H1 (cell line): Measurements from ENCODE around the gene CCBE1. TPM values are rescaled to one million over a fixed set of nuclear protein-coding genes. Genes with fewer than 3 reads are reported as not detected.

ENCODE experiments used
- CTCF ChIA-PET: fragments of 300-600 bp; sonication (Branson Sonifier 250); formaldehyde crosslinking; loops from one replicate; lab custom pipeline; 2021; ENCODE audit not compliant: partially characterized antibody; lab: Charles Lee
- POLR2A ChIA-PET: fragments of 300-600 bp; sonication (Branson Sonifier 250); formaldehyde crosslinking; loops from one replicate; lab custom pipeline; 2021; ENCODE audit warnings: inconsistent platforms; ENCODE audit not compliant: partially characterized antibody; lab: Charles Lee
- DNase-seq, 2 experiments: peaks; one replicate each; pipeline versions ENCODE4 v3.0.0 to v3.0.0-alpha.2; 2010 to 2022; ENCODE audit warnings: low spot score in 2 of 2, low read depth in 1 of 2, mixed read lengths in 1 of 2
- FAIRE-seq: peaks from 2 replicates; lab custom pipeline; 2011; peaks lifted over from hg19 to GRCh38; lab: Jason Lieb, UNC
- H2AFZ ChIP-seq: 2 replicates; pipeline ENCODE4 v1.8.1; 2012; ENCODE audit warnings: low read length, inconsistent platforms
- H2AK5ac ChIP-seq: 2 replicates; pipeline ENCODE4 v1.6.1; 2013; ENCODE audit warnings: low read depth, low read length
- H2BK120ac ChIP-seq: replicated peaks from 2 replicates; pipeline ENCODE3; 2013; ENCODE audit warnings: low read depth, low read length, inconsistent platforms
- H2BK12ac ChIP-seq: 2 replicates; pipeline ENCODE4 v1.6.1; 2013; ENCODE audit warnings: low read depth, low read length
- H2BK15ac ChIP-seq: 2 replicates; pipeline ENCODE4 v1.6.1; 2013; ENCODE audit warnings: low read length
- H2BK20ac ChIP-seq: 2 replicates; pipeline ENCODE4 v1.6.1; 2013; ENCODE audit warnings: low read length
- H2BK5ac ChIP-seq: 2 replicates; pipeline ENCODE4 v1.6.1; 2013; ENCODE audit warnings: low read depth, low read length
- H3K14ac ChIP-seq: 2 replicates; pipeline ENCODE4 v1.6.1; 2013; ENCODE audit warnings: inconsistent platforms; ENCODE audit not compliant: insufficient read length
- H3K18ac ChIP-seq: 2 replicates; pipeline ENCODE4 v1.6.1; 2013; ENCODE audit warnings: low read length; ENCODE audit errors: extremely low read depth
- H3K23ac ChIP-seq: 2 replicates; pipeline ENCODE4 v1.6.1; 2013; ENCODE audit warnings: inconsistent platforms; ENCODE audit not compliant: insufficient read length
- H3K23me2 ChIP-seq: 2 replicates; pipeline ENCODE4 v1.6.1; 2013; ENCODE audit warnings: low read depth, low read length
- H3K27ac ChIP-seq: 2 replicates; pipeline ENCODE4 v1.6.1; 2011; ENCODE audit warnings: low read depth, low read length, inconsistent platforms
- H3K27me3 ChIP-seq, 4 experiments: replicated peaks in 1 of 4; 1 replicate in 1 of 4; 2 replicates in 3 of 4; pipeline versions ENCODE4 v1.6.1 to v1.8.1; 2011 to 2013; ENCODE audit warnings: low read length in 3 of 4, mild to moderate bottlenecking in 3 of 4, inconsistent platforms in 2 of 4, mixed read lengths in 2 of 4, moderate library complexity in 1 of 4; ENCODE audit not compliant: control insufficient read depth in 3 of 4, insufficient read depth in 3 of 4; ENCODE audit errors: extremely low read depth in 1 of 4
- H3K36me3 ChIP-seq, 4 experiments: 2 replicates each; pipeline versions ENCODE4 v1.6.1 to v1.8.1; 2011 to 2013; ENCODE audit warnings: mild to moderate bottlenecking in 4 of 4, low read length in 3 of 4, moderate library complexity in 2 of 4, control low read depth in 1 of 4, inconsistent platforms in 1 of 4; ENCODE audit not compliant: insufficient read depth in 4 of 4, control insufficient read depth in 2 of 4
- H3K4ac ChIP-seq: replicated peaks from 2 replicates; pipeline ENCODE3; 2013; ENCODE audit warnings: low read length, low read depth, mixed read lengths, inconsistent platforms; ENCODE audit not compliant: insufficient read length
- H3K4me1 ChIP-seq, 4 experiments: replicated peaks in 1 of 4; 1 replicate in 1 of 4; 2 replicates in 3 of 4; pipeline versions ENCODE4 v1.6.1 to v1.8.1; 2011 to 2013; ENCODE audit warnings: low read length in 3 of 4, inconsistent platforms in 2 of 4, mixed read lengths in 1 of 4; ENCODE audit not compliant: insufficient read depth in 4 of 4, control insufficient read depth in 3 of 4
- H3K4me2 ChIP-seq, 2 experiments: 2 replicates each; pipeline versions ENCODE4 v1.6.1 to v1.8.1; 2011 to 2013; ENCODE audit warnings: low read depth in 2 of 2, low read length in 2 of 2, control low read depth in 1 of 2, inconsistent platforms in 1 of 2, mild to moderate bottlenecking in 1 of 2; ENCODE audit not compliant: insufficient read depth in 1 of 2
- H3K4me3 ChIP-seq, 4 experiments: fragments of 200-600, 300-600 bp in 1 of 4; sonication (generic), shearing (Covaris generic), sonication (Bioruptor Twin) in 1 of 4; 2 replicates each; pipeline versions ENCODE4 v1.5.1 to v1.8.1; 2011 to 2016; ENCODE audit warnings: low read length in 4 of 4, low read depth in 3 of 4, control low read depth in 2 of 4, inconsistent platforms in 2 of 4, mild to moderate bottlenecking in 2 of 4, mixed read lengths in 1 of 4, moderate library complexity in 1 of 4; ENCODE audit not compliant: insufficient read depth in 2 of 4; ENCODE audit errors: extremely low read depth in 1 of 4
- H3K56ac ChIP-seq: replicated peaks from 2 replicates; pipeline ENCODE3; 2013; ENCODE audit warnings: low read depth, mild to moderate bottlenecking, mixed read lengths, low read length, inconsistent platforms; ENCODE audit not compliant: insufficient read length
- H3K79me1 ChIP-seq: 2 replicates; pipeline ENCODE4 v1.6.1; 2013; ENCODE audit warnings: low read depth, low read length, control low read depth
- H3K79me2 ChIP-seq, 2 experiments: 2 replicates each; pipeline versions ENCODE4 v1.6.1 to v1.8.1; 2012 to 2013; ENCODE audit warnings: low read length in 2 of 2, mild to moderate bottlenecking in 2 of 2, inconsistent platforms in 1 of 2; ENCODE audit not compliant: insufficient read depth in 2 of 2, control insufficient read depth in 1 of 2
- H3K9ac ChIP-seq, 4 experiments: replicated peaks in 1 of 4; 1 replicate in 1 of 4; 2 replicates in 3 of 4; pipeline versions ENCODE4 v1.6.1 to v1.8.1; 2011 to 2013; ENCODE audit warnings: low read depth in 3 of 4, low read length in 3 of 4, control low read depth in 2 of 4, mild to moderate bottlenecking in 2 of 4, moderate library complexity in 2 of 4, inconsistent platforms in 1 of 4; ENCODE audit errors: extremely low read depth in 1 of 4
- H3K9me3 ChIP-seq, 2 experiments: 2 replicates each; pipeline versions ENCODE4 v1.6.1 to v1.8.1; 2012 to 2013; ENCODE audit warnings: mild to moderate bottlenecking in 2 of 2, moderate library complexity in 2 of 2, control low read depth in 1 of 2, inconsistent platforms in 1 of 2, low read depth in 1 of 2, low read length in 1 of 2, mixed read lengths in 1 of 2; ENCODE audit not compliant: insufficient read depth in 2 of 2
- H4K20me1 ChIP-seq, 2 experiments: replicated peaks in 1 of 2; 2 replicates each; pipeline versions ENCODE3 to v1.8.1; 2011 to 2013; ENCODE audit warnings: inconsistent platforms in 2 of 2, low read length in 2 of 2, mild to moderate bottlenecking in 1 of 2; ENCODE audit not compliant: insufficient read depth in 2 of 2, control insufficient read depth in 1 of 2
- H4K5ac ChIP-seq: 2 replicates; pipeline ENCODE4 v1.6.1; 2013; ENCODE audit warnings: low read length, low read depth, mixed read lengths, inconsistent platforms; ENCODE audit not compliant: insufficient read length
- H4K8ac ChIP-seq: 2 replicates; pipeline ENCODE4 v1.8.0; 2013; ENCODE audit warnings: mild to moderate bottlenecking, moderate library complexity, low read length, inconsistent platforms; ENCODE audit not compliant: insufficient read depth; ENCODE audit errors: extremely low read depth
- H4K91ac ChIP-seq: replicated peaks from 2 replicates; pipeline ENCODE3; 2013; ENCODE audit warnings: low read length, mixed read lengths, inconsistent platforms; ENCODE audit not compliant: insufficient read length
- BCL11A ChIP-seq, 2 experiments: IDR thresholded peaks; one replicate each; pipeline ENCODE4 v1.6.1; 2011; ENCODE audit warnings: low read depth in 2 of 2, low read length in 2 of 2, mild to moderate bottlenecking in 2 of 2
- BRCA1 ChIP-seq: IDR thresholded peaks from 2 replicates; pipeline ENCODE4 v1.6.1; 2012; ENCODE audit warnings: low read depth, low read length, improper control_type of control experiment
- EGR1 ChIP-seq: IDR thresholded peaks from 2 replicates; pipeline ENCODE4 v1.6.1; 2011; ENCODE audit warnings: low read depth, low read length, borderline replicate concordance
- GABPA ChIP-seq: IDR thresholded peaks from 2 replicates; pipeline ENCODE4 v1.6.1; 2011; ENCODE audit warnings: mild to moderate bottlenecking, low read length, moderate library complexity, borderline replicate concordance; ENCODE audit not compliant: insufficient read depth
- KDM5A ChIP-seq: fragments of 200-600 bp; IDR thresholded peaks from 2 replicates; pipeline ENCODE4 v1.7.1; 2012; ENCODE audit warnings: mild to moderate bottlenecking, low read length, inconsistent platforms, mixed read lengths
- RNF2 ChIP-seq: fragments of 200-900, 300-1000 bp; sonication (generic); IDR thresholded peaks from 2 replicates; pipeline ENCODE4 v1.7.1; 2016; ENCODE audit warnings: borderline replicate concordance, low read depth, mild to moderate bottlenecking, antibody characterized with exemption, low read length; ENCODE audit not compliant: poor library complexity, severe bottlenecking; ENCODE audit errors: missing control alignments
- RXRA ChIP-seq: IDR thresholded peaks from 2 replicates; pipeline ENCODE4 v1.6.1; 2011; ENCODE audit warnings: low read depth, mild to moderate bottlenecking, low read length, moderate library complexity; ENCODE audit not compliant: insufficient read depth
- SIN3A ChIP-seq, 2 experiments: IDR thresholded peaks in 1 of 2; conservative IDR thresholded peaks in 1 of 2; 2 replicates each; pipeline ENCODE4 v1.6.1; 2011 to 2012; ENCODE audit warnings: low read length in 2 of 2, improper control_type of control experiment in 1 of 2, low read depth in 1 of 2, mild to moderate bottlenecking in 1 of 2
- SUZ12 ChIP-seq: fragments of 200-600 bp; sonication (generic); IDR thresholded peaks from 2 replicates; pipeline ENCODE4 v1.6.1; 2012; ENCODE audit warnings: mild to moderate bottlenecking, inconsistent platforms, low read length, moderate library complexity, mixed read lengths
- TBP ChIP-seq: IDR thresholded peaks from 2 replicates; pipeline ENCODE4 v1.6.1; 2011; ENCODE audit warnings: low read depth, low read length, improper control_type of control experiment
- WGBS, 2 experiments: shearing (Covaris generic) in 1 of 2; methylation state at CpG; one replicate each; pipeline versions ENCODE4 v1.1.6 to v1.1.7; 2013 to 2015; ENCODE audit warnings: low lambda C conversion rate in 2 of 2, mixed read lengths in 2 of 2, inconsistent platforms in 1 of 2, low coverage in 1 of 2, missing lambda C conversion rate in 1 of 2; ENCODE audit not compliant: insufficient replicate concordance in 2 of 2, insufficient coverage in 1 of 2, insufficient read length in 1 of 2; ENCODE audit errors: extremely low coverage in 1 of 2, missing lambda C conversion rate in 1 of 2; 5-methylcytosine and 5-hydroxymethylcytosine counted together
- polyA plus RNA-seq, 7 experiments: library from polyadenylated mRNA; depleted of rRNA in 3 of 7; stranded (reverse) in 5 of 7; unstranded in 2 of 7; fragments of >200 nt in 5 of 7; fragments of 200-250 nt in 2 of 7; gene quantifications; 1 replicate in 5 of 7; 2 replicates in 1 of 7; 4 replicates in 1 of 7; pipeline versions ENCODE4 v1.2.1 to v1.2.3, GENCODE V29; 2011 to 2013; ENCODE audit warnings: missing spikeins in 2 of 7, mixed read lengths in 2 of 7
- total RNA-seq: library from RNA; stranded (reverse); fragmentation: NEBNext Ultra II Directional; extraction: Animal tissue kit (Norgen Biotek cat#: 25700); gene quantifications from 2 replicates; pipeline ENCODE4 v1.2.1, GENCODE V29; 2021
- TF ChIP-seq, protein P1 (sequence below): IDR thresholded peaks from 2 replicates; pipeline ENCODE4 v1.6.1; 2012; ENCODE audit warnings: inconsistent platforms

The CCBE1 gene
- total and polyA plus RNA-seq, 2 of the 8 experiments (the other 6 are each of a cell fraction or from before 2014, with no cell fraction given) = 2.1 to 2.6 TPM

DNA sequence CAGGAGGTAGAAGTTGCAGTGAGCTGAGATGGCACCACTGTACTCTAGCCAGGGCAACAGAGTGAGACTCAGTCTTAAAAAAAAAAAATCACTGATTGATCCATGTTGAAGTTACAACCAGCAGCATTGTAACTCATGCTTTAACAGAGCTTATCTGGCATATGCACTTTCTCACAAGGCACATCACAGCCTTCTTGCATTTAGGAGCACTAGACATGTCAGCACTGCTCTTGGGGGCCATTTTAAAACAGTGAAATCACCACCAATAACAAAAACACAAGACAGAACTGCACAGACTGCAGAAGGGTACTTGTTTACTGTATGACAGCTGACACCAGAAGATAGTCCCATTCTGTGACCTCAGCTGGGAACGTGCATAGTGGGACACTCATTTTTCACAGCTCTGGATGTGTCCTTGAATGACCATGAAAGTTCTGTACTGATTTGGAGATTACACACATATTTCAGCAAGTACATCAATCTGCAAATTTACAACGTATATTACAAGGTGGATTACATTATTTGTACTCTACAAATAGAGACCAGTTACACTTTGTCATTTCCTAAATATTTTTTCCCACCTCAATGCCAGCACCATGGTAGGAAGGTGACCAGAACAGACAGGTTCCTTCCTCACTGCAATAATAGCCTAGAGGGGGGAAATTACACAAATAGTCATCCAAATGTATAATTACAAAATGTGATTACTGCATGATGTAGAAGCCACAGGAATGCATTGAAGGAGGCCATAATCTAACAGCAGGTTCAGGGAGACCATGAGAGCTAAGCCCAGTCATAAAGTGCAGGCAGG lies 35.1 kb downstream of the CCBE1 start:
- Histone ChIP-seq H2BK5ac (no peak overlapping the region), H2BK20ac (no peak overlapping the region), H3K23ac (no peak overlapping the region), H4K20me1 (no peaks in the 10 kb centered on the region), H3K4ac (no peak overlapping the region), H3K79me1 (no peaks in the 10 kb centered on the region; the same call in 1 of the 2 replicates), H3K27ac (no peak overlapping the region), H2BK120ac (no peak overlapping the region), H3K18ac (no peak overlapping the region), H2AFZ (no peak overlapping the region), H3K4me1 (no peaks in the 10 kb centered on the region; a peak in 2 of 7 replicates), H3K4me3 (no peak overlapping the region), H3K9ac (no peak overlapping the region), H3K4me2 (no peak overlapping the region), H3K14ac (no peak overlapping the region), H2AK5ac (no peak overlapping the region), H3K79me2 (no peaks in the 10 kb centered on the region), H4K5ac (no peak overlapping the region), H4K8ac (no peak overlapping the region), H3K36me3 (no peaks in the 10 kb centered on the region), H3K56ac (no peak overlapping the region), H2BK12ac (no peak overlapping the region), H3K9me3 (no peaks in the 10 kb centered on the region), H2BK15ac (no peak overlapping the region), H4K91ac (no peak overlapping the region), H3K27me3 (no peaks in the 10 kb centered on the region), H3K23me2 (no peaks in the 10 kb centered on the region; the same call in 1 of the 2 replicates)
- DNase-seq (no peak), FAIRE-seq (no peak)
- WGBS, 2 experiments = 83% methylated on average over 2 of the region's 2 CpGs; no CpG with 5 or more reads in 1 of the 2 experiments
- ChIA-PET POLR2A (interaction anchor here (1.1 kb wide), 1 partner anchor 14 kb away, joined by 4 read pairs; no protein-coding TSS in a partner anchor), CTCF (interaction anchor here (0.6 to 3.0 kb wide), 4 partner anchors 12 to 35 kb away, joined by 3 to 14 read pairs (median 4); partner anchors contain the start of gene CCBE1)
- no peak for TF ChIP-seq BRCA1
- TF ChIP-seq RXRA = no peak
- TF ChIP-seq TBP = no peak
- TF ChIP-seq SIN3A (conservative IDR thresholded peaks at IDR 0.05 in 1 of 2, IDR thresholded peaks at IDR 0.05 in 1 of 2; ENCODE audit: low read depth in 1 of 2, low read length in 2 of 2) = no peak
- TF ChIP-seq EGR1 = no peak
- no peak for TF ChIP-seq SUZ12
- no peak for TF ChIP-seq RNF2
- no peak for TF ChIP-seq KDM5A
- TF ChIP-seq GABPA = no peak
- no peak for TF ChIP-seq BCL11A (IDR thresholded peaks at IDR 0.05; ENCODE audit: low read depth in 2 of 2, low read length in 2 of 2)
- TF ChIP-seq, protein P1, sequence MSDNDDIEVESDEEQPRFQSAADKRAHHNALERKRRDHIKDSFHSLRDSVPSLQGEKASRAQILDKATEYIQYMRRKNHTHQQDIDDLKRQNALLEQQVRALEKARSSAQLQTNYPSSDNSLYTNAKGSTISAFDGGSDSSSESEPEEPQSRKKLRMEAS = no peak
